ENCODE results near the gene GLI3.

Gene GLI3

GRCh38 chr7:42176724-42177101 lies 60.3 kb downstream of the GLI3 start:
- ChIA-PET POLR2A (no interaction called here), CTCF (interaction anchor here (1.0 to 2.2 kb wide), 2 partner anchors 10 to 197 kb away, joined by 3 to 9 read pairs; no protein-coding TSS in a partner anchor)
- Histone ChIP-seq H3K4me1 (ENCODE audit: control insufficient read depth, insufficient read depth, low read length) (peaks cover 12% of the 10 kb centered on the region), H3K27ac (ENCODE audit: extremely low read depth, low read depth, low read length) (no peak overlapping the region), H3K36me3 (ENCODE audit: control insufficient read depth in 2 of 2, insufficient read depth in 1 of 2, low read length in 2 of 2) (peaks cover 0 to 7% of the 10 kb centered on the region in 2 experiments; a peak in 1 of 3 replicates), H3K4me3 (ENCODE audit: low read depth, low read length) (no peak overlapping the region), H3K9me3 (ENCODE audit: control insufficient read depth, insufficient read depth, low read depth, low read length) (no peaks in the 10 kb centered on the region)
- no peak for TF ChIP-seq ZXDB (tag by site-specific recombination; IDR thresholded peaks at IDR 0.05)
- no peak for TF ChIP-seq ZNF175 (tag by site-specific recombination; IDR thresholded peaks at IDR 0.05)
- no peak for TF ChIP-seq ZBTB7A (tag by site-specific recombination; IDR thresholded peaks at IDR 0.05; ENCODE audit: low read depth)
- TF ChIP-seq ZNF692 (tag by site-specific recombination; IDR thresholded peaks at IDR 0.05): no peak
- no peak for TF ChIP-seq ZNF768 (tag by site-specific recombination; IDR thresholded peaks at IDR 0.05)
- TF ChIP-seq ZNF341 (tag by site-specific recombination; IDR thresholded peaks at IDR 0.05; ENCODE audit: low read depth): no peak
- TF ChIP-seq ZNF549 (tag by site-specific recombination; IDR thresholded peaks at IDR 0.05): no peak
- no peak for TF ChIP-seq ZNF324 (tag by site-specific recombination; IDR thresholded peaks at IDR 0.05)
- no peak for TF ChIP-seq ZNF23 (tag by site-specific recombination; IDR thresholded peaks at IDR 0.05; ENCODE audit: borderline replicate concordance)
- no peak for TF ChIP-seq ZSCAN4 (tag by site-specific recombination; IDR thresholded peaks at IDR 0.05)

GRCh38 chr7:42175834-42176723 lies 60.9 kb downstream of the GLI3 start:
- Histone ChIP-seq H3K4me1 (ENCODE audit: control insufficient read depth, insufficient read depth, low read length) (peaks cover 12% of the 10 kb centered on the region), H3K9me3 (ENCODE audit: control insufficient read depth, insufficient read depth, low read depth, low read length) (no peaks in the 10 kb centered on the region), H3K36me3 (ENCODE audit: control insufficient read depth in 2 of 2, insufficient read depth in 1 of 2, low read length in 2 of 2) (peaks cover 0 to 7% of the 10 kb centered on the region in 2 experiments; a peak in 1 of 3 replicates), H3K4me3 (ENCODE audit: low read depth, low read length) (no peak overlapping the region), H3K27ac (ENCODE audit: extremely low read depth, low read depth, low read length) (no peak overlapping the region)
- ChIA-PET CTCF (interaction anchor here (0.7 to 2.2 kb wide), 6 partner anchors 10 to 196 kb away, joined by 3 to 13 read pairs (median 3); no protein-coding TSS in a partner anchor), POLR2A (no interaction called here)
- no peak for TF ChIP-seq ZNF639 (tag by site-specific recombination; IDR thresholded peaks at IDR 0.05)
- TF ChIP-seq ZBTB17 (tag by site-specific recombination; IDR thresholded peaks at IDR 0.05): peak; percentile 36; the same call in 1 of the 2 replicates
- TF ChIP-seq ZNF600 (tag by site-specific recombination; IDR thresholded peaks at IDR 0.05): 0 out of 2 replicates have a peak, but pooled peaks have one; percentile 36

- no peaks in the 10 kb centered on the region for H3K36me3 ChIP-seq (ENCODE audit: control insufficient read depth in 2 of 2, insufficient read depth in 1 of 2, low read length in 2 of 2)
- no peak for TF ChIP-seq ZNF433 (tag by site-specific recombination; IDR thresholded peaks at IDR 0.05; ENCODE audit: low read depth)
- TF ChIP-seq YY2 (tag by site-specific recombination; IDR thresholded peaks at IDR 0.05): no peak
- no peak for TF ChIP-seq ZNF366 (tag by site-specific recombination; conservative IDR thresholded peaks at IDR 0.05)
- POLR2A ChIA-PET: no interaction called here
- no peak overlapping the region for H3K27ac ChIP-seq (ENCODE audit: extremely low read depth, low read depth, low read length)
- CTCF ChIA-PET: interaction anchor here (0.7 to 2.0 kb wide), 2 partner anchors 12 to 21 kb away, joined by 3 to 13 read pairs; no protein-coding TSS in a partner anchor
- peaks cover 12% of the 10 kb centered on the region for H3K4me1 ChIP-seq (ENCODE audit: control insufficient read depth, insufficient read depth, low read length)
- no peak overlapping the region for H3K4me3 ChIP-seq (ENCODE audit: low read depth, low read length)
- H3K9me3 ChIP-seq (ENCODE audit: control insufficient read depth, insufficient read depth, low read depth, low read length): no peaks in the 10 kb centered on the region
Measured at GRCh38 chr7:42174391-42174912, 62.6 kb downstream of the GLI3 start.
